ENCODE results near the gene BOD1L1.

DNA sequence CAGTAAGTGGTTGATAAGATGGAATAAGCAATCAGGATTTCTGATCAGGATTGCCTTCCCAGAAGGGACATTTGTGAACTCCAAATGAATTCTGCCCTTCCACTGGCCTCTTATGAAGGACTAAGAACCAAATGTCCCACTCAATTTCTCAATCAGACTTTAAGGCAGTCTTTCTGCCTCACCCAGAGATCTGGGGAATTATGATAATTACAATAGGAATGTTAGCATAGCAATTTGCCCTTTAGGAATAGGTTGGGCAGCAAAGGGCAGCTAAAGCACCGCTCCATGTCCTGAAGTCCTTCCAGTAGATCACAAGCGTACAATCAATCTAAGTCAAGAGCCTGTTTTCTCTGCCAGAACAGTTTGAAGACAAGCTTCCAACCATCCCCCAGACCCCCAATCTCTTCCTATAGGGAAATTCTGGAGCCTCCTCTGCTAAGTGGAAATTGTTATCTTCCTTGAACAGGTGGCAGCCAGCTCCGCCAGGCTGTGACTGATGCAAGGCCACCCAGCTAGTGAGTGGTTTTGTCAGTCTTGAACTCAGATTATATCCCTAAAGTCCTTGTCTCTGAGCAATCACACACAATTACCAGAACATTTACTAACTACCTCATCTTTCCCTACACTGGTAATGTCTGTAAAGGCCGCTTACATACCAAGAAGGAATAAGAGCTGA, 101.8 kb downstream of the BOD1L1 start:
- TF ChIP-seq, protein P1, sequence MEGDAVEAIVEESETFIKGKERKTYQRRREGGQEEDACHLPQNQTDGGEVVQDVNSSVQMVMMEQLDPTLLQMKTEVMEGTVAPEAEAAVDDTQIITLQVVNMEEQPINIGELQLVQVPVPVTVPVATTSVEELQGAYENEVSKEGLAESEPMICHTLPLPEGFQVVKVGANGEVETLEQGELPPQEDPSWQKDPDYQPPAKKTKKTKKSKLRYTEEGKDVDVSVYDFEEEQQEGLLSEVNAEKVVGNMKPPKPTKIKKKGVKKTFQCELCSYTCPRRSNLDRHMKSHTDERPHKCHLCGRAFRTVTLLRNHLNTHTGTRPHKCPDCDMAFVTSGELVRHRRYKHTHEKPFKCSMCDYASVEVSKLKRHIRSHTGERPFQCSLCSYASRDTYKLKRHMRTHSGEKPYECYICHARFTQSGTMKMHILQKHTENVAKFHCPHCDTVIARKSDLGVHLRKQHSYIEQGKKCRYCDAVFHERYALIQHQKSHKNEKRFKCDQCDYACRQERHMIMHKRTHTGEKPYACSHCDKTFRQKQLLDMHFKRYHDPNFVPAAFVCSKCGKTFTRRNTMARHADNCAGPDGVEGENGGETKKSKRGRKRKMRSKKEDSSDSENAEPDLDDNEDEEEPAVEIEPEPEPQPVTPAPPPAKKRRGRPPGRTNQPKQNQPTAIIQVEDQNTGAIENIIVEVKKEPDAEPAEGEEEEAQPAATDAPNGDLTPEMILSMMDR (conservative IDR thresholded peaks at IDR 0.05): no peak
- TF ChIP-seq EZH2 (IDR thresholded peaks at IDR 0.05; ENCODE audit: low read depth): no peak

All from PC-9 (cell line).